PC-9 (cell line): ENCODE data around the gene OPHN1.

Experiments
- EZH2 ChIP-seq: fragments of 200-600 bp; sonication (generic); IDR thresholded peaks from 2 replicates; pipeline ENCODE4 v1.8.0; 2017; ENCODE audit warnings: antibody characterized with exemption, low read depth
- TF ChIP-seq, protein P1 (sequence below): fragments of 200-600 bp; sonication (generic); conservative IDR thresholded peaks from 2 replicates; pipeline ENCODE4 v1.6.1; 2017; ENCODE audit warnings: mixed run types, antibody characterized with exemption, mild to moderate bottlenecking, moderate library complexity

GRCh38 chrX:68147848-68148247 is 285.4 kb downstream of the OPHN1 start:
- TF ChIP-seq, protein P1, sequence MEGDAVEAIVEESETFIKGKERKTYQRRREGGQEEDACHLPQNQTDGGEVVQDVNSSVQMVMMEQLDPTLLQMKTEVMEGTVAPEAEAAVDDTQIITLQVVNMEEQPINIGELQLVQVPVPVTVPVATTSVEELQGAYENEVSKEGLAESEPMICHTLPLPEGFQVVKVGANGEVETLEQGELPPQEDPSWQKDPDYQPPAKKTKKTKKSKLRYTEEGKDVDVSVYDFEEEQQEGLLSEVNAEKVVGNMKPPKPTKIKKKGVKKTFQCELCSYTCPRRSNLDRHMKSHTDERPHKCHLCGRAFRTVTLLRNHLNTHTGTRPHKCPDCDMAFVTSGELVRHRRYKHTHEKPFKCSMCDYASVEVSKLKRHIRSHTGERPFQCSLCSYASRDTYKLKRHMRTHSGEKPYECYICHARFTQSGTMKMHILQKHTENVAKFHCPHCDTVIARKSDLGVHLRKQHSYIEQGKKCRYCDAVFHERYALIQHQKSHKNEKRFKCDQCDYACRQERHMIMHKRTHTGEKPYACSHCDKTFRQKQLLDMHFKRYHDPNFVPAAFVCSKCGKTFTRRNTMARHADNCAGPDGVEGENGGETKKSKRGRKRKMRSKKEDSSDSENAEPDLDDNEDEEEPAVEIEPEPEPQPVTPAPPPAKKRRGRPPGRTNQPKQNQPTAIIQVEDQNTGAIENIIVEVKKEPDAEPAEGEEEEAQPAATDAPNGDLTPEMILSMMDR, result no peak
- no peak for TF ChIP-seq EZH2
